Neural crest cell (in vitro differentiated cells): ENCODE data around the gene PSME4. TPM values are rescaled to one million over a fixed set of nuclear protein-coding genes. Genes with fewer than 3 reads are reported as not detected.
A peak's percentile ranks its signal among the peaks of the same experiment; 100 is the strongest.

Source experiments
- DNase-seq: peaks from one replicate; pipeline ENCODE4 v3.0.0; 2021; ENCODE audit warnings: low read depth, mixed read lengths, low spot score
- H3K27ac Mint-ChIP-seq: one replicate; pipeline ENCODE4 v1.8.0; 2021; ENCODE audit warnings: mild to moderate bottlenecking, mixed read lengths; ENCODE audit not compliant: unreplicated experiment
- H3K27me3 Mint-ChIP-seq: 2 replicates; pipeline ENCODE4 v1.8.0; 2021; ENCODE audit warnings: low read depth, mild to moderate bottlenecking, mixed read lengths
- H3K36me3 Mint-ChIP-seq: 2 replicates; pipeline ENCODE4 v1.8.0; 2021; ENCODE audit warnings: low read depth, mild to moderate bottlenecking, mixed read lengths
- H3K4me1 Mint-ChIP-seq: 2 replicates; pipeline ENCODE4 v1.8.0; 2021; ENCODE audit warnings: mixed read lengths
- H3K4me3 Mint-ChIP-seq: one replicate; pipeline ENCODE4 v1.8.0; 2021; ENCODE audit warnings: mild to moderate bottlenecking, mixed read lengths
- H3K9me3 Mint-ChIP-seq: 2 replicates; pipeline ENCODE4 v1.8.0; 2021; ENCODE audit warnings: mixed read lengths
- long read RNA-seq: library from polyadenylated mRNA; unstranded; transcript quantifications from one replicate; pipeline ENCODE4 v2.0.0, GENCODE V29; 2020
- total RNA-seq: library from RNA; stranded (reverse); gene quantifications from 2 replicates; pipeline ENCODE4 v1.2.1, GENCODE V29; 2021
- TF ChIP-seq, protein P1 (sequence below): fragments of 200-600 bp; sonication (generic); conservative IDR thresholded peaks from 2 replicates; pipeline ENCODE4 v1.5.0; 2021; ENCODE audit warnings: antibody characterized with exemption, mild to moderate bottlenecking

The PSME4 gene, protein sequence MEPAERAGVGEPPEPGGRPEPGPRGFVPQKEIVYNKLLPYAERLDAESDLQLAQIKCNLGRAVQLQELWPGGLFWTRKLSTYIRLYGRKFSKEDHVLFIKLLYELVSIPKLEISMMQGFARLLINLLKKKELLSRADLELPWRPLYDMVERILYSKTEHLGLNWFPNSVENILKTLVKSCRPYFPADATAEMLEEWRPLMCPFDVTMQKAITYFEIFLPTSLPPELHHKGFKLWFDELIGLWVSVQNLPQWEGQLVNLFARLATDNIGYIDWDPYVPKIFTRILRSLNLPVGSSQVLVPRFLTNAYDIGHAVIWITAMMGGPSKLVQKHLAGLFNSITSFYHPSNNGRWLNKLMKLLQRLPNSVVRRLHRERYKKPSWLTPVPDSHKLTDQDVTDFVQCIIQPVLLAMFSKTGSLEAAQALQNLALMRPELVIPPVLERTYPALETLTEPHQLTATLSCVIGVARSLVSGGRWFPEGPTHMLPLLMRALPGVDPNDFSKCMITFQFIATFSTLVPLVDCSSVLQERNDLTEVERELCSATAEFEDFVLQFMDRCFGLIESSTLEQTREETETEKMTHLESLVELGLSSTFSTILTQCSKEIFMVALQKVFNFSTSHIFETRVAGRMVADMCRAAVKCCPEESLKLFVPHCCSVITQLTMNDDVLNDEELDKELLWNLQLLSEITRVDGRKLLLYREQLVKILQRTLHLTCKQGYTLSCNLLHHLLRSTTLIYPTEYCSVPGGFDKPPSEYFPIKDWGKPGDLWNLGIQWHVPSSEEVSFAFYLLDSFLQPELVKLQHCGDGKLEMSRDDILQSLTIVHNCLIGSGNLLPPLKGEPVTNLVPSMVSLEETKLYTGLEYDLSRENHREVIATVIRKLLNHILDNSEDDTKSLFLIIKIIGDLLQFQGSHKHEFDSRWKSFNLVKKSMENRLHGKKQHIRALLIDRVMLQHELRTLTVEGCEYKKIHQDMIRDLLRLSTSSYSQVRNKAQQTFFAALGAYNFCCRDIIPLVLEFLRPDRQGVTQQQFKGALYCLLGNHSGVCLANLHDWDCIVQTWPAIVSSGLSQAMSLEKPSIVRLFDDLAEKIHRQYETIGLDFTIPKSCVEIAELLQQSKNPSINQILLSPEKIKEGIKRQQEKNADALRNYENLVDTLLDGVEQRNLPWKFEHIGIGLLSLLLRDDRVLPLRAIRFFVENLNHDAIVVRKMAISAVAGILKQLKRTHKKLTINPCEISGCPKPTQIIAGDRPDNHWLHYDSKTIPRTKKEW (N-terminal part only)
- total RNA-seq: 64.3 and 65.9 TPM in 2 replicates
- long read RNA-seq, partial matches to known transcripts: 27 of 32 reads
- long read RNA-seq, other reads (novel, unspliced or antisense): 5 of 32 reads

DNA sequence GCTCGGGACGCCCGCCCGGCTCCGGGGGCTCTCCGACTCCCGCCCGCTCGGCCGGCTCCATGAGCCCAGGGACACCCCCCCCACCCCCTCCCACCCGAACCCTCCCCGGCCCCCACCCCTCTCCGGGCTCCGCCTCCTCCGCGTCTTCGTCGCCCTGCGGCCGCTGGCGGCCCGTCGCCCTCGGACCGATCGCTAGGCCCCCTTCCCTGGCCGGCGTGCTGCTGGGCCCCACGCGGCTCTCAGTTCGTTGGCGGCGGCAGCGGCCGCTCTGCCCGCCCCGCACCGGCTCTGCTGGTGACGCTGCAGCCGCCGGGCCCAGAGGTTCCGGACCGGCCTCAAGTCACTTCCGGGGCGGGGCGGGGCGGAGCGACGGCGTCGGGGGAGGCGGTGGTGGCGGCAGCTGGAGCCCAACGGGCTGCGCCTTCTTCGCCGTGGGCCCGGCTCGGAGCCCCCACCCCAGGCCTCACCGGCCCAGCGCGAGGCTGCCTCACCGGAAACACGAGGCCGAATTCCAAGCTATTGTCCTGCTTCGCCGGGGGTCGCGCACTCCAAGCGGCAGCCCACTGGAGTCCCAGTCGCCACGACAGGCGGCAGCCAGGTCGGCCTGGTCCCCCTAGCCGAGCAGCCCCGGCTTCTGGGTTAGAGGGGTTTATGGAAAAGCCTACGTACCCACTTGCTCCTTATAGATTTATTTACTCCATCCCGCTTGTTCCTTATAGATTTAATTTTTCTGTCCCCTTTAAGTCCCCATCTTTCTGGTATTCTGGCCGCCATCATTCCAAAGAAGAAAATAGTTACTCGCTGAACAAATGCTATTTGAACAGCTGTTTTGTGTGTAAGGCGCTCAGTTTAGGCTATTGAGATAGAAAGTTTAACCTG lies at the start of gene PSME4:
PSME4 (minus strand) TSS at position 270 of the 879 bp plus-strand sequence; CDS start at position 61, 209 bp downstream.
- peak; percentile 85 for DNase-seq
- Mint-ChIP-seq H3K27me3 (no peaks in the 10 kb centered on the region), H3K27ac (peak within 1 kb of the TSS; percentile 94), H3K36me3 (peaks cover 3% of the 10 kb centered on the region), H3K4me3 (peak within 1 kb of the TSS; percentile 93), H3K9me3 (no peaks in the 10 kb centered on the region), H3K4me1 (peaks cover 39% of the 10 kb centered on the region)
- TF ChIP-seq, protein P1, sequence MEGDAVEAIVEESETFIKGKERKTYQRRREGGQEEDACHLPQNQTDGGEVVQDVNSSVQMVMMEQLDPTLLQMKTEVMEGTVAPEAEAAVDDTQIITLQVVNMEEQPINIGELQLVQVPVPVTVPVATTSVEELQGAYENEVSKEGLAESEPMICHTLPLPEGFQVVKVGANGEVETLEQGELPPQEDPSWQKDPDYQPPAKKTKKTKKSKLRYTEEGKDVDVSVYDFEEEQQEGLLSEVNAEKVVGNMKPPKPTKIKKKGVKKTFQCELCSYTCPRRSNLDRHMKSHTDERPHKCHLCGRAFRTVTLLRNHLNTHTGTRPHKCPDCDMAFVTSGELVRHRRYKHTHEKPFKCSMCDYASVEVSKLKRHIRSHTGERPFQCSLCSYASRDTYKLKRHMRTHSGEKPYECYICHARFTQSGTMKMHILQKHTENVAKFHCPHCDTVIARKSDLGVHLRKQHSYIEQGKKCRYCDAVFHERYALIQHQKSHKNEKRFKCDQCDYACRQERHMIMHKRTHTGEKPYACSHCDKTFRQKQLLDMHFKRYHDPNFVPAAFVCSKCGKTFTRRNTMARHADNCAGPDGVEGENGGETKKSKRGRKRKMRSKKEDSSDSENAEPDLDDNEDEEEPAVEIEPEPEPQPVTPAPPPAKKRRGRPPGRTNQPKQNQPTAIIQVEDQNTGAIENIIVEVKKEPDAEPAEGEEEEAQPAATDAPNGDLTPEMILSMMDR: no peak

DNA sequence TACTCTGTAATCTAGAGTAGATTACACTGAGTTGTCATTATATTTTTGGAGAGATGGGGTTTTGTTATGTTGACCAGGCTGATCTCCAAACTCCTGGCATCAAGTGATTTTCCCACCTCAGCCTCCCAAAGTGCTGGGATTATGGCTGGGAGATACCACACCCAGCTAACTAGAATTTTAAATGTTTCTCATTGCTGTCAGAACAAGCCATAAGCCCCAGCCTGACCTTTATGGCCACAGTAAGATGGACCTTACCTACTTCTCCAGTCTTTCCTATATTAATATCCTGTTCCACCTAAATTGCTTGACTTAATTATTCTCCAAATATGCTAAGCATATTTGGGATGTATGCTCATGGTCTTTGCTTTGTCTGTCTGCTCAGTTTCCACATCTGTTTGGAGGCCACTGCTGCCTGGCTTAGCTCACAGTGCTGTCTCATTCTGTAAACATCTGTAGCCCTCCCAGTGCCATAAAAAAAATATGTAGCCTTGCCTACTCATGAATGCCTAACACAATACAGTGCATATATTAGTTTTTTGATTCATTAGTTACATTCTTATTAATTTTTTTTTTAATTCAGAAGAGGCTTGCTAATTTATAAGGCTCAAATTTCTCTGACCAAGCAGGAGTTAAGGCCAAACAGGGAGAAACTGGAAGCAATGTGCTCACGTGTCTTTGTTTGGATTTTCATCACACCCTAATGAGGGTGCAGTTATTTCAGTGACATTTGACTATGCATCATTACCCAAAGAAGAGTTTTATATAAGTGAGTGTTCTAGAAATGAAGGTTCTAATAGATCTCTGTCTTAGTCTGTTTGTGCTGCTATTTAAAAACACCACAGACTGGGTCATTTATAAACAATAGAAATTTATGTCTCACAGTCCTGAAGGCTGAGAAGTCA lies 45.3 kb upstream of the PSME4 start:
- Mint-ChIP-seq H3K36me3 (peaks cover 4% of the 10 kb centered on the region), H3K9me3 (peaks cover 1% of the 10 kb centered on the region), H3K4me3 (no peak overlapping the region), H3K4me1 (no peaks in the 10 kb centered on the region), H3K27me3 (no peaks in the 10 kb centered on the region), H3K27ac (no peak overlapping the region)
- TF ChIP-seq, protein P1: no peak
- no peak for DNase-seq

DNA sequence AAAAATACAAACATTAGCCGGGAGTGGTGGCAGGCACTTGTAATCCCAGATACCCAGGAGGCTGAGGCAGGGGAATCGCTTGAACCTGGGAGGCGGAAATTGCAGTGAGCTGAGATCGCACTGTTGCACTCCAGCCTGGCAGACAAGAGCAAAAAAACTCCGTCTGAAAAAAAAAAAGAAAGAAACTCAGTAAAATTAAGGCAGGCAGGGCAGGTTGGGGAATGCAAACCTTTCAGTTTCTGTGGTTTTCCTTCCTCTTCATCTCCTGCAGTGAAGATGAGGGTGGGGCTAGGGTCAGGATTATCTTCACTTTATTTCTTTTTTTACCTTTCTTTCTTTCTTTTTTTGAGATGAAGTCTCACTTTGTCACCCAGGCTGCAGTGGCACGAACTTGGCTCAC lies 43.2 kb upstream of the PSME4 start:
- no peak overlapping the region for H3K27ac Mint-ChIP-seq
- H3K4me1 Mint-ChIP-seq: no peaks in the 10 kb centered on the region
- no peaks in the 10 kb centered on the region for H3K27me3 Mint-ChIP-seq
- no peaks in the 10 kb centered on the region for H3K36me3 Mint-ChIP-seq
- no peaks in the 10 kb centered on the region for H3K9me3 Mint-ChIP-seq
- DNase-seq: no peak
- TF ChIP-seq, protein P1: no peak
- H3K4me3 Mint-ChIP-seq: no peak overlapping the region

DNA sequence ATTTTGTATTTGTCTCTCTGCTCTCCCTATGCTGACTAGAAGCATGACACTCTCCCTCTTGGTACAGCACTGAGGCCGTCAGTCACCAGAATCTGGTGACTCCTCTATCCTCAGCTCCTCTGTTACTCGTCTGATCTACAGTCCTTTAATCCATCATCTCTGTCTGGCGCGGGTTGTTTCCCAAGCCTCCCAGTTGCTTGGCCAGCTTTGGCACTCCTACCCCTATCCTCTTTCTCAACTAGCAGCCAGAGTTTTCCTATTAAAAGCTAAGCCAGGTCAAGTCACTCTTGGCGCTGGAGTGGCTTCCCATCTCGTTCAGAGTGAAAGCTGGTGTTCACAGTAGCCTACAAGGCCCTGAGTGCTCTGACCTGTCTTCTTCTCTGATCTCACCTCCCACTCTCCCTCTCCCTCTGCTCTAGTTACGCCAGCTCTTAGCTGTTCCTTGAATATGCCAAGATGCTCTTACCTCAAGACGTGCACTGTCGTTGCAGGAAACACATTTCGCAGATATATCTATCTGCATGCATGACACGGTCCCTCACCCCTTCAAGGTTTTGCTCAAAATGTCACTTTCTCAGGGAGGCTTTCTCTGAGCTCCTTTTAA lies 41.8 kb upstream of the PSME4 start:
- Mint-ChIP-seq H3K9me3 (no peaks in the 10 kb centered on the region), H3K27ac (no peak overlapping the region), H3K36me3 (no peaks in the 10 kb centered on the region), H3K27me3 (no peaks in the 10 kb centered on the region), H3K4me1 (no peaks in the 10 kb centered on the region), H3K4me3 (no peak overlapping the region)
- DNase-seq: no peak
- TF ChIP-seq, protein P1: no peak
